SK-N-MC (cell line): ENCODE data around the gene HYPK.

Experiments used
- EZH2 ChIP-seq: fragments of 200-600 bp; sonication (generic); IDR thresholded peaks from one replicate; pipeline ENCODE4 v1.6.1; 2017; ENCODE audit warnings: antibody characterized with exemption
- FOXP2 ChIP-seq: optimal IDR thresholded peaks from 2 replicates; pipeline ENCODE3; 2011; ENCODE audit warnings: mild to moderate bottlenecking, moderate library complexity; ENCODE audit not compliant: insufficient read depth; ENCODE audit errors: extremely low read length, control extremely low read depth
- POLR2AphosphoS5 ChIP-seq: IDR thresholded peaks from 2 replicates; pipeline ENCODE4 v1.6.1; 2012; ENCODE audit warnings: mild to moderate bottlenecking, low read depth, low read length, borderline replicate concordance

GRCh38 chr15:43799945-43800285 is 484 bp upstream of the HYPK start, which contains the start of gene SERINC4:
- TF ChIP-seq EZH2 (no peak), POLR2AphosphoS5 (no peak), FOXP2 (no peak)
